Neuronal stem cell (in vitro differentiated cells): ENCODE measurements around the gene SOBP.
A peak's percentile ranks its signal among the peaks of the same experiment; 100 is the strongest.

ENCODE experiments used
- DNase-seq: peaks from one replicate; pipeline ENCODE4 v3.0.0-alpha.2; 2013; ENCODE audit warnings: low spot score
- H2AFZ ChIP-seq: one replicate; pipeline ENCODE4 v1.6.1; 2013; ENCODE audit warnings: mild to moderate bottlenecking, low read length, inconsistent platforms
- H2AK5ac ChIP-seq: 2 replicates; pipeline ENCODE4 v1.6.1; 2013; ENCODE audit warnings: low read depth, mild to moderate bottlenecking, inconsistent platforms, low read length, moderate library complexity, mixed read lengths
- H2BK120ac ChIP-seq: 2 replicates; pipeline ENCODE4 v1.6.1; 2013; ENCODE audit warnings: low read depth, mild to moderate bottlenecking, inconsistent platforms, low read length, moderate library complexity, mixed read lengths
- H2BK12ac ChIP-seq: one replicate; pipeline ENCODE4 v1.6.1; 2013; ENCODE audit warnings: low read length, inconsistent platforms
- H2BK15ac ChIP-seq: 2 replicates; pipeline ENCODE4 v1.6.1; 2013; ENCODE audit warnings: mild to moderate bottlenecking, low read length, inconsistent platforms, mixed read lengths
- H2BK5ac ChIP-seq: one replicate; pipeline ENCODE4 v1.6.1; 2013; ENCODE audit warnings: inconsistent platforms, mild to moderate bottlenecking, low read length, moderate library complexity
- H3K14ac ChIP-seq: one replicate; pipeline ENCODE4 v1.6.1; 2013; ENCODE audit warnings: low read length, inconsistent platforms
- H3K18ac ChIP-seq: 2 replicates; pipeline ENCODE4 v1.6.1; 2013; ENCODE audit warnings: low read length, inconsistent platforms
- H3K23ac ChIP-seq: 2 replicates; pipeline ENCODE4 v1.6.1; 2013; ENCODE audit warnings: low read depth, mild to moderate bottlenecking, mixed read lengths, low read length, inconsistent platforms; ENCODE audit not compliant: poor library complexity
- H3K27ac ChIP-seq: replicated peaks from 3 replicates; pipeline ENCODE4 v1.5.1; 2013; ENCODE audit warnings: low read length, inconsistent platforms
- H3K27me3 ChIP-seq, 3 experiments: 2 replicates each; pipeline ENCODE4 v1.6.1; 2013; ENCODE audit warnings: low read length in 3 of 3, mild to moderate bottlenecking in 2 of 3, inconsistent platforms in 1 of 3, low read depth in 1 of 3, mixed read lengths in 1 of 3, moderate library complexity in 1 of 3; ENCODE audit not compliant: control insufficient read depth in 3 of 3, insufficient read depth in 3 of 3
- H3K36me3 ChIP-seq, 2 donors: replicated peaks in 1 of 2; 2 replicates each; pipeline ENCODE4 v1.6.1; 2013; ENCODE audit warnings: low read length in 2 of 2; ENCODE audit not compliant: control insufficient read depth in 2 of 2, insufficient read depth in 2 of 2
- H3K4ac ChIP-seq: 2 replicates; pipeline ENCODE4 v1.6.1; 2013; ENCODE audit warnings: inconsistent platforms, mild to moderate bottlenecking, low read length, moderate library complexity
- H3K4me1 ChIP-seq, 2 donors: 1 replicate in 1 of 2; 2 replicates in 1 of 2; pipeline ENCODE4 v1.6.1; 2013; ENCODE audit warnings: low read length in 2 of 2, low read depth in 1 of 2; ENCODE audit not compliant: control insufficient read depth in 2 of 2, insufficient read depth in 1 of 2
- H3K4me2 ChIP-seq: one replicate; pipeline ENCODE4 v1.6.1; 2013; ENCODE audit warnings: mild to moderate bottlenecking, low read length, inconsistent platforms; ENCODE audit not compliant: insufficient read depth, poor library complexity, severe bottlenecking
- H3K4me3 ChIP-seq, 2 donors: 2 replicates each; pipeline ENCODE4 v1.5.1; 2013; ENCODE audit warnings: low read length in 2 of 2, mild to moderate bottlenecking in 2 of 2, inconsistent platforms in 1 of 2, moderate library complexity in 1 of 2
- H3K79me1 ChIP-seq: one replicate; pipeline ENCODE4 v1.6.1; 2013; ENCODE audit warnings: low read depth, mild to moderate bottlenecking, inconsistent platforms, low read length, moderate library complexity
- H3K9ac ChIP-seq: one replicate; pipeline ENCODE4 v1.6.1; 2013; ENCODE audit warnings: mild to moderate bottlenecking, low read depth, low read length, inconsistent platforms; ENCODE audit not compliant: poor library complexity
- H3K9me3 ChIP-seq, 2 donors: replicated peaks in 1 of 2; 2 replicates each; pipeline versions ENCODE3 to v1.6.1; 2013; ENCODE audit warnings: low read length in 2 of 2, mild to moderate bottlenecking in 2 of 2, inconsistent platforms in 1 of 2, low read depth in 1 of 2, mixed read lengths in 1 of 2, moderate library complexity in 1 of 2; ENCODE audit not compliant: control insufficient read depth in 2 of 2, insufficient read depth in 1 of 2
- H4K8ac ChIP-seq: one replicate; pipeline ENCODE4 v1.6.1; 2013; ENCODE audit warnings: low read depth, mild to moderate bottlenecking, inconsistent platforms, low read length, moderate library complexity
- H4K91ac ChIP-seq: one replicate; pipeline ENCODE4 v1.6.1; 2013; ENCODE audit warnings: low read length, low read depth, mild to moderate bottlenecking, inconsistent platforms; ENCODE audit not compliant: poor library complexity
- WGBS, 2 donors: extraction: QIAGEN DNeasy Blood & Tissue Kit; methylation state at CpG; one replicate each; pipeline ENCODE4 v1.1.7; 2013; ENCODE audit warnings: missing lambda C conversion rate in 2 of 2, mixed read lengths in 1 of 2; ENCODE audit not compliant: insufficient read length in 2 of 2, insufficient replicate concordance in 1 of 2; ENCODE audit errors: extremely low coverage in 2 of 2; 5-methylcytosine and 5-hydroxymethylcytosine counted together

SOBP gene

DNA sequence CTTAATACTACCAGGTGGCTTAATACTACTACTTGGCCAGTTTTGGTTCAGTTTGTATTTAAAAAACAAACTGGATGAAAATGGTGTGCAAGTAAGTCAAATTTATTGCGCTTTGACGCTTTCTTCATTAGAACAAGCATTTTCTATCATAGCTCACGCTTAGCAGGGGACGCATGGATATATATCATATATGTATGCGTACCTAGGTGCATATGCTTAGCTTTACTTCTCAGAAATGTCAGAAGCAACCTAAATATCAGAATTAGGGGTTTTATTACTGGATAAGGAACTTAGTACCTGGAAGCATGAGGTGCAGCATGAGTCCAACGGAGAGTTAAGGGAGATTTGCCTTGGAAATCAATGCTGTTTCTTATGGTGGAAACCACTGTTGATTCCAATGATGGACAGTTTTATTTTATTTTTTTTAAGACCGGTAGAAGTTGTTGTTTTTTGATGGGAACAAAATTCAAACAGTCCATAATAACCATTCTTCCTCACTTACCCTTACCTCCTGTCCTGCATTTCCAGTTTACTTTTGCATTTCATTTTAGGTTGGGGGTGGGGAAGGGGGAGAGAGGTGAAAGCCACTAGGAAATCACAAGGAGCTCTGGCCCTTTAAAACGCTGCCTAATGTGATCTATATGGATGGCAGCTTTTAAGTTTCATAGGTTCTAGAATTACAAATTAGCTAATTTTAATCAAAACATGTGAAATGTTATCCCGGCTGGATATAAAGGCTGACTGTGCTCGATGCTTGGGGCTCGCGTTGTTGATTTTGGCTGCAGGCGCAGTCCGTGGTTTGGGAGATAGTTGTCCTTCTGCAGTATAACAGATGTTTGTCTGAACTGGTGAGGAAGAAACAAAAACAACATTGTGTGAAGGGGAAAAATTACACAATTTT, 2.1 kb downstream of the SOBP start:
- H2BK120ac ChIP-seq = no peak overlapping the region
- H2BK12ac ChIP-seq = no peak overlapping the region
- no peak overlapping the region for H3K14ac ChIP-seq
- H4K91ac ChIP-seq = no peak overlapping the region
- H3K4me1 ChIP-seq = peaks cover 17 to 36% of the 10 kb centered on the region in 2 donors
- no peak overlapping the region for H3K27ac ChIP-seq
- peaks cover 0 to 13% (median 0%) of the 10 kb centered on the region in 3 experiments for H3K27me3 ChIP-seq
- WGBS, 2 donors = no CpG with 5 or more reads among the region's 14 CpGs
- H3K9me3 ChIP-seq = no peaks in the 10 kb centered on the region
- no peak overlapping the region for H3K4ac ChIP-seq
- no peak overlapping the region for H4K8ac ChIP-seq
- no peak overlapping the region for H3K23ac ChIP-seq
- H2AK5ac ChIP-seq = no peak overlapping the region
- no peak overlapping the region for H3K9ac ChIP-seq
- H3K18ac ChIP-seq = no peak overlapping the region
- H2BK5ac ChIP-seq = no peak overlapping the region
- DNase-seq = no peak
- peak overlapping the region in 1 of 2 donors; percentile 89 for H3K4me3 ChIP-seq
- H3K36me3 ChIP-seq = peaks cover 0 to 10% of the 10 kb centered on the region in 2 donors
- no peak overlapping the region for H2BK15ac ChIP-seq
- peak overlapping the region; percentile 95 for H3K4me2 ChIP-seq
- no peak overlapping the region for H2AFZ ChIP-seq
- H3K79me1 ChIP-seq = peaks cover 4% of the 10 kb centered on the region

DNA sequence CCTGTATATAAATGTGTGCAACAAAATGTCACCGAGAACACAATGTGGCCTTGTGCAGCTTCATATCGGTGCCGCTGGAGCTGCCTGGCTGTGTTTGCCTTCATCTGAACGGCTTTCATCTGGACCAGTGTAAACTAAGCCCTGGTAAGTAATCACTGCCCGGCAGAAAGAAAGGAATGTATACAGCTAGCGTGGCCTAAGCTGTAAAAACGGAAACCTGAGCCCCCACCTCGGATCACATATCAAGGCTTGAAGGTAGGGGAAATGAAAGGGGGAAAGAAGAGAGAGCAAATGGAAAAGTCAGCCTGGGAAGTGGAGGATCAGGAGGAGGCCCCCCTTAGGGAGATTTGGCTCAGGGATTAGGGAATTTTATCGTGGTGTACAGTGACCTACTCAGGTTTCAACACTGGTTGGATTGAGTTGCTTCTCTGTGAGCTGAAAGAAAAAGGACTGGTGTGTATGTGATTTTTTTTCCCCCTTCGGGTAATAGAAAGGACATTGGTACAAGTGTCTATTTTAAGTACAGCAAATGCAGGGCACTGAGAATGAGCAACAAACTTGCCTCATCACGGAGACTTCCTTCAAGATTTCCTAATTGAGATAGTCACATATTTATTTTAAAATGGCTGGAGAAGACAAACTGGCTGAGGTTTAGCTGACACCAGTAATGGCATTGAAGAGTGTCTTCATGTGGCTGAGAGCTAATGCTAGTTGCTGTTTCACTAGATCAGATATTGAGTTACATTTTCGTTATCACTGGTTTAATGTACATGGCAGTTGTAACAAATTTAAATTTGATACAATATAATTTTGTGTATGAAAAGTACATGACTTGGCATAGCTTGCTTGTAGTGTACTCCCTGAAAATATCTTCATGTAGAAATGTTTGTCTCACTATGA, 3.5 kb downstream of the SOBP start:
- Histone ChIP-seq H3K23ac (no peak overlapping the region), H2BK120ac (no peak overlapping the region), H2BK12ac (no peak overlapping the region), H3K27ac (no peak overlapping the region), H3K4me1 (peaks cover 13 to 36% of the 10 kb centered on the region in 2 donors), H3K4me2 (peak overlapping the region; percentile 35), H3K36me3 (peaks cover 0 to 10% of the 10 kb centered on the region in 2 donors), H3K9me3 (no peaks in the 10 kb centered on the region), H2BK15ac (no peak overlapping the region), H3K14ac (no peak overlapping the region), H2AFZ (peak overlapping the region; percentile 1), H3K4me3 (peak overlapping the region in 1 of 2 donors; percentile 89), H2AK5ac (no peak overlapping the region), H2BK5ac (no peak overlapping the region), H3K79me1 (peaks cover 4% of the 10 kb centered on the region), H3K27me3 (peaks cover 0 to 4% (median 0%) of the 10 kb centered on the region in 3 experiments), H3K18ac (no peak overlapping the region), H4K91ac (no peak overlapping the region), H3K9ac (no peak overlapping the region), H4K8ac (no peak overlapping the region), H3K4ac (no peak overlapping the region)
- DNase-seq = peak; percentile 48
- WGBS, 2 donors = no CpG with 5 or more reads among the region's 12 CpGs

DNA sequence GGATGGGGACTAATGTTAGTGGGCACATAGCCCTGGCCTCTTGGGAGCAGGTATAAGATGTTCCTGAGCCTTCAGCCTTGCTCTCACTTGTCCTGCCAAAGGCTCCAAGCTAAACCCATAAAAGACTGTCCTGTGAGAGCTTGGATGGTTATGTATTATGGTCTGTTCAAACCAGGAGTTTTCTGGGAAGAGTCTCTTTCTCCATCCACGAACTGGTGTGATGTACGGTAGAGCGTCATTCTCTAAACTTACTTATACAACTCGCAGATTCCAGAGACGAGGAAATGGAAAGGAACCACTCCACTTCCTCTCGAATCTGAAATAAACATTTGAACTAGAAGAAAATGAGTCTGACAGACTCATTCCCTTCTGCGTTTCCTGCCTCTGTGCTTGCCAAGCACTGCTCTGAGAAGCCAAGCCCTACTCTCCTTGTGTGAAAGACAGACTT, 5.3 kb downstream of the SOBP start:
- Histone ChIP-seq H2BK12ac (no peak overlapping the region), H3K27me3 (no peaks in the 10 kb centered on the region), H2BK5ac (no peak overlapping the region), H2AFZ (no peak overlapping the region), H3K4ac (no peak overlapping the region), H2BK120ac (no peak overlapping the region), H4K91ac (no peak overlapping the region), H2BK15ac (no peak overlapping the region), H4K8ac (no peak overlapping the region), H3K36me3 (peaks cover 0 to 15% of the 10 kb centered on the region in 2 donors), H2AK5ac (no peak overlapping the region), H3K18ac (no peak overlapping the region), H3K4me1 (peaks cover 9 to 36% of the 10 kb centered on the region in 2 donors), H3K27ac (peak overlapping the region; percentile 14), H3K9ac (no peak overlapping the region), H3K23ac (no peak overlapping the region), H3K4me2 (no peak overlapping the region), H3K79me1 (peaks cover 3% of the 10 kb centered on the region), H3K14ac (no peak overlapping the region), H3K4me3 (no peak overlapping the region), H3K9me3 (no peaks in the 10 kb centered on the region)
- no peak for DNase-seq
- WGBS, 2 donors = no CpG with 5 or more reads among the region's 7 CpGs
